HG03571 (cell line): ENCODE data around the gene FRY.

ENCODE experiments used
- ATAC-seq: cut with Tn5 transposase; IDR thresholded peaks from one replicate; pipeline ENCODE4 v1.9.1; 2021; ENCODE audit not compliant: unreplicated experiment

The FRY gene

GRCh38 chr13:32165796-32166195 lies 134.2 kb downstream of the FRY start:
- no peak for ATAC-seq

DNA sequence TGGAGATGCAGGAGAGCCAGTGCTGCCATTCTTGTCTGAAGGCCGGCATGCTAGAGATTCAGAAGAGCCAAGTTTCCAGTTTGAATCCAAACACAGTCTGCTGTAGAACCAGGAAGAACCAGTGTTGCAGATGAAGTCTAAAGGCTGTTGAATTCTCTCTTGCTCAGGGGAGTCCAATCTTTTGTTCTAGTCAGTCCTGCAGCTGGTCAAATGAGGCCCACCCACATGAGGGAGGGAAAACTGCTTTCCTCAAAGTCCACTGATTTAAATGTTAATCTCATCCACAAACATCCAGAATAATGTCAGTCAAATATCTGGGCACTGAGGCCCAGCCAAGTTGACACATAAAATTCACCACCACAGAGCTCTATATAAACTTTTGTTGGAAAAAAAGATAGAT lies 136.6 kb downstream of the FRY start:
- ATAC-seq, result no peak

DNA sequence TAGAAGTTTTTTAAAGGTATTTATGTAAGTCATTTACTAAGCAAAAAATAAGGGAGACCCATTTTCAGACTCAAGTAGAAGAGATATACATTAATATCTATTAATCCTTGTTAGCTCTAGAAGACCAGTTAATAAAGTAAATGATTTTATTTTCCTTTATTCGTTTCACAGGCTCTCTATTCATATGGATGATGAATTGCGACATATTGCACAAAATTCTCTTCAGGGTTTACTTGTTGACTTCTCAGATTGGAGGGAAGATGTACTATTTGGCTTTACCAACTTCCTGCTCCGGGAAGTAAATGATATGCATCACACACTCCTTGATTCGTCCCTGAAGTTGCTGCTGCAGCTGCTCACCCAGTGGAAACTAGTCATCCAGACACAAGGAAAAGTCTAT lies 139.3 kb downstream of the FRY start:
- no peak for ATAC-seq

DNA sequence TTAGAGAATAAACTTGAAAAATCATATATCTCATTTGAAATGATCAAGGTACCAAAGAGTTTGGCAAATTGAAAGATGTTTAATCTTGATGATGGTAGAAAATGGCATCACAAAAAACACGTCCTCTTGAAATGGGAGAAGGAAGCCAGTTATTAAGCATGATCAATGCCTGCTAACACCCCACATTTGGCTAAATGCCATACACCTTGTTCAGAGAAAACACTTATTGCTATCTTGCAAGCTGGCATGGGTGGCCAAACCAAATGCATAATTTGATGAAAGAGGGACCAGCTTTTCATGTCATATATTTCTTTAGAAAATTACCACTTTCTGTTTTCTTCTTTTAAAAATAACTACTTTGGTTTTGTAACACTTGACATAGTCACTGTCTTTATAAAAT lies 142.3 kb downstream of the FRY start:
- ATAC-seq, result no peak

GRCh38 chr13:32174366-32174765 lies 142.8 kb downstream of the FRY start:
- ATAC-seq, result no peak

DNA sequence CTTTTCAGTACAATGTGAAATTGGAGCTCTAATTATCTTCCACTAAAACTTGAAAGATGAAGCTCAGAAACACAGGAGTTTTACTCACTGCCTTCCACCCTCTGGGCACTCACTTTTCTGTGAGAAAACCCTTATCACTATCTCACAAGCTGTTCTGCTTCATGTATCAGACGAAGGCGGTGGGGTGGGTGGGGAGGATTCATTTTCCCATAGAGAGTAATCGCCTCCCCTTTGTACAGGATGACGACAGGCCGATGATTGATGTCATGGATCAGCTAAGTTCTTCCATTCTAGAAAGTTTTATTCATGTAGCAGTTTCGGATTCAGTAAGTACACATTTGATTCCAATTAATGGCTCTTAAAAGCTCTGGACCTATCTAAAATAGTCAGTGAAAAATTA lies 143.7 kb downstream of the FRY start:
- ATAC-seq, result no peak

DNA sequence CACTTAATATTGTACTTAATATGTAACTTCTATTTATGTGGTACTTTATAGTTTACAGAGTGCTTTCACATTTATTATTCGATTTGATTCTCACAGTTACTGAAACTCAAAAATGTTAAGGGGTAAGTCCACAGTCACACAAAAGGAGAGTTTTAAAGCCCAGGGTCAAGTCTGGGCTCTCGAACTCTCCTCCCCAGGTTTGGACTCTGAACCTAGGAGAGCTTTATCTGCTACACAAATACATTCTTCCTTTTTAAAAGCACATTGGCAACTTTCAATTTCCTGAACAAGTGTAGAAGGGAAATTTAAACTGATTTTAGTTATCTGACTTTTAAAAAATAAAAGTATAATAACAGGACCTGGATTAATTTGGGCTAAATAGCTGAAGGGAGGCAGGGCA lies 144.4 kb downstream of the FRY start:
- ATAC-seq, result no peak

GRCh38 chr13:32176696-32177095 lies 145.1 kb downstream of the FRY start:
- no peak for ATAC-seq

GRCh38 chr13:32178763-32179162 lies 147.2 kb downstream of the FRY start:
- no peak for ATAC-seq

GRCh38 chr13:32179708-32180107 lies 148.1 kb downstream of the FRY start:
- no peak for ATAC-seq

DNA sequence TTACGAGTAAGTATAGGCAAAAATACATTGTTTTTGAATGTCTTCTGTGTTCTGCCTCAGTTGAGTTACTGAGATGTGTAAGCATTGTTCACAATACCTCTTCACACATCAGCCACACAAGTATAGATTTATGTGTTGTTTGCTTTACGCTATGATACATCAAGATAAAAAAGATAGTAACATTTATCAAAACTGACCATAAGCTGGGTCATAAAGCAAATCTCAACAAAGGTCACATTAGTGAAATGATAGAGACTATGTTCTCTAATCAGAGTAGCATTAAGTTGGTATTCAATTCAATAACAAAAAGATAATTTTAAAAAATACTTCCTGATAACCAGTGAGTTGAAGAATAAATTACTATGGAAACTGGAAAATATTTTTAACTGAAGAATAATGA lies 156.1 kb downstream of the FRY start:
- no peak for ATAC-seq

DNA sequence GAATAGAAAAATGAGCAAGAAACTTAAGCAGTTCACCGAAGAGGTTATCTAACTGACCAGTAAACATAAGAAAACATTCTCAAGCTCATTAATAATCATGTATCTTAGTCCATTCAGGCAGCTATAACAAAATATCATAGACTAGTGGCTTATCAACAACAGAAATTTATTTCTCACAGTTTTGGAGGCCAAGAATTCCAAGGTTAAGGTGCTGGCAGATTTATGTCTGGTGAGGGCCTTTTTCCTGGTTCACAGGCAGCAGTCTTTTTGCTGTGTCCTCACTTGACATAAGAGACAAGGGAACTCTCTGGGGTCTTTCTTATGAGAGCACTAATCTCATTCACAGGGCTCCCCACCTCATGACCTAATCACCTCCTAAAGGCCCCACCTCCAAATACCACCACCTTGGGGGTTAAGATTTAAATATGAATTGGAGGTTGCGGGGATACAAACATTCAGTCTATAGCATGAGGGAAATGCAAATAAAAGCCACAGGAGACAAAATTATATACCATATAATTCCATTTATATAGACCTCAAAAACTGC lies 160.0 kb downstream of the FRY start:
- no peak for ATAC-seq

DNA sequence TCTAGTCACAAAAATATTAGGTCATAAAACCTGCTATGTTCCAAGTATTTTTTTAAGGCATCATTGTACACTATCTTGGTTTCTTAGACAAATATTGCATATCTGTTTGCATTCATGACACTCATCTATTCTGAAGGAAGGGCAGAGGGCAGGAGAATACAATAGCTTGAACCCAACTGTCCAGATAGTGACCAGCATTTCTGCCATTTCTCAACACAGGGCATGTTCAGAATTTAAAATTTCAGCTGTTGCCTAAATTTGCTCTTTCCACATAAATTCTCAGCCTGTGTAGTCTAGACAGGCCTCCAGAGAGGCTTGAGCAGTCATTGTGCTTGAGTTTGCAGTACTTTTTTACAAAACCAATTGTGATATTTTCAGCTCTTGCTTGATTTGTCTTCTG lies 164.1 kb downstream of the FRY start:
- ATAC-seq, result no peak

GRCh38 chr13:32199168-32199567 lies 167.6 kb downstream of the FRY start:
- ATAC-seq, result no peak

DNA sequence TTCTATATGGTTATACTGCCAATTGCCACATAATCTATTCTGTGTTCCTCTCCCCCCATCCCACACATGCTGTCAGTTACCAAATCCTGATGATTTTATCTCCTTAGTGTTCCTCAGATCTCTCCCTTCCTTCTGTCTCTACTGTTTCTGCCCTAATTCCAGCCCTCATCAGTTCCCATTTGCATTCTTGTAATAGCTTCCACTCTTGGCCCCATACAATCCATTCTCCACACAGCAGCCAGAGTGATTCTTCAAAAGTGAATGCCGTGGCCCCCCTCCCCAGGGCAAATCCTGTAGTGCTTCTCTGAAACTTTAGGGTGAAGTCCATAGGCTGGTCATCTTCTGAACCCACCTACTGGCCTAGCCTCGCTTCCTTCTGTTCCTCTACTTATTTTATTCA lies 169.2 kb downstream of the FRY start:
- ATAC-seq, result no peak

DNA sequence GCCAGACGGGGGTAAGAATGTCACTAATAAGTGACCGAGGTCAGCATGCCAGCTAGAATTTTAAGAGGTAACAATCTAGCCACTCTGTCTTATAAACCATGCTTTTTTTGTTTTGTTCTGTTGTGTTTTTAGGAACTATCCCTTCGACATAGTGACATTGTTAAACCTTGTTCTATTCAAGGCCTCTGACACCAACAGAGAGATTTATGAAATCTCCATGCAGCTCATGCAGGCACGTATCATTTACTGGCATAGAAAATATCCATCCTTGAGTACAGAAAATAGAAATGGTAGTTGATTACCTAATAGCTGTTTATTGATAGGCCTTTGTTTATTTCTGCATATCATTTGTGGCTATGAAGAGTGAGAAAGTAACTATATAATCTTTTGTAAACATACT lies 170.2 kb downstream of the FRY start:
- no peak for ATAC-seq

DNA sequence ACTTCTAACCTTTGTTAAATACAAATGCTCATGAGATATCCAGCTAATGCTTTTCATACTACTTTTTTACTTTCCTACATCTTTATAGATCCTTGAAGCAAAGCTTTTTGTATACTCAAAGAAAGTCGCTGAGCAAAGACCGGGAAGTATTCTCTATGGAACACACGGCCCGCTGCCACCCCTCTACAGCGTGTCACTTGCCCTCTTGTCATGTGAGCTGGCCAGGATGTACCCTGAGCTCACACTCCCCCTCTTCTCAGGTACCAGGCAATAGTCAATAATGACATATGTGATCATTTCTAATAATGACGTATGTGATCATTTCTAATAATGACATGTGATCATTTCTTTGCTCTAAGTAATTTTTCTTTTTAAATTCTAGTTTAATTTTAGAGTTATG lies 170.7 kb downstream of the FRY start:
- no peak for ATAC-seq

- no peak for ATAC-seq
Measured at GRCh38 chr13:32203221-32203620, 171.6 kb downstream of the FRY start.

DNA sequence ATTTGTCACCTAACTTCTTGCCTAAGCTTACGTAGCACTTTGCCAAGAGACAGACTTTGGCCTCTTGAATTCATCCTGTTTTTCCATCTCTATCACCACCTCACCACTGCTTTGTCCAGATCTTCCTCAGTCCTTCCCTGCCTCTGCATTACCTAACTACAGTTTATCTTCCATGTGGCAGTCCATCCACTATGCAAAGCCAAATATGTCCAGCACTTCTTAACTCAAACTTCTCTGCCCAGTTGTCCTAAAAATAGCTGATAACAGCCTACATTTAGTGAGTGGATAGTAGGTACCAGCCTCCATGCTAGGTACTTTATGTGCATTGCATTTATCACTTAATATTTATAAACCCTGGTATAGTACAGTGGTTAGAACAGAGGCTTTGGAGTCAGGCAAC lies 172.2 kb downstream of the FRY start:
- no peak for ATAC-seq

DNA sequence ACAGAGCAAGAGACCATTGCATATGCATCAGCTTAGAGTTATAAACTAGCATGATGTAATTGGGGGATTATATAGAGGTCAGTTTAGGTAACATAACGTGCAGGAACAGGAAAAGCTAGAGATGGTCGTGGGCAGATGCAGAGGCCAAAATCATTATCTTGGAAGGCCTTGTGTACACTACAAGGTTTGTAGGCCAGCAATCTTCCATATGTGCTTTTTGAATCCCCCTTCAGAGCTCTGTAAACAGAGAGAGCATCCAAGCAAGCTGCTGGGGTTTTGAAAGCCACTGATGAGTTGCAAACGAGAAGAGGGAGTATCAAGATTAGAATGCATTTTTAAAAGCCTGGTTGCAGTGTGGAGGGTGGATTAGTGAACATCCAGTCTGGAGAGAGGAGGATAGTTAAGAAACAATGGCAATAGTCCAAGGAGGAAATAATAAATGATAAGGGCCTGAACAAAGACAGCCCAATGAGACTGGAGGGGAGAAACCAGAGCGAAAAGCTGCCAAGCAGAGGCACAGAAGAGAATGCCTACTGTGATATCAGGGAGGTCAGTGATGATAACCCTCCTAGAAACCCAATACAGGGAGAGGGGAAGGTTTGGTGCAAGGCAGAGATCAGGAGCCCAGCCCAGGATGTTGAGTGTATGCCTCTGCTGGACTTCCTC lies 174.0 kb downstream of the FRY start:
- no peak for ATAC-seq

GRCh38 chr13:32206097-32206740 lies 174.6 kb downstream of the FRY start:
- no peak for ATAC-seq

DNA sequence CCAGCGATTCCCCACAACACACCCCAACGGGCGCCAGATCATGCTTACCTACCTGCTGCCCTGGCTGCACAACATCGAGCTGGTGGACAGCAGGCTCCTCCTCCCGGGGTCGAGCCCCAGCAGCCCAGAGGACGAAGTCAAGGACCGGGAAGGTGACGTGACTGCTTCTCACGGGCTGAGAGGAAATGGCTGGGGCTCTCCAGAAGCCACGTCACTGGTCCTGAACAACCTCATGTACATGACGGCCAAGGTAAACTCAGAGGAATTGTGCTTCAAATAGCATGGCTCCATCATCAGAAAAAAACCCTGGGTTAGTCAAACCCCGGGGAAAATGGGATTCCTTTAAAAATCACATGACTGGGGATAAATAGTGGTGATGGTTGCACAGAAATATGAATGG lies 177.3 kb downstream of the FRY start:
- ATAC-seq, result no peak

- ATAC-seq, result no peak
Measured at GRCh38 chr13:32209652-32210051, 178.1 kb downstream of the FRY start.
